HCT116 (cell line): Measurements from ENCODE around the gene SRSF3. TPM values are rescaled to one million over a fixed set of nuclear protein-coding genes. Genes with fewer than 3 reads are reported as not detected.

Experiments used
- ATAC-seq: fragments of 200-7000 bp; cut with Tn5 transposase; 2 replicates; pipeline ENCODE4 v1.9.1; 2020; ENCODE audit warnings: mild to moderate bottlenecking, moderate library complexity
- BruUV-seq: library from RNA; stranded (reverse); fragments of 400-500 nt; replicated peaks from 2 replicates; lab custom pipeline; 2021; lab: Mats Ljungman, UMichigan
- CTCF ChIA-PET: fragments of 300-600 bp; sonication (Branson Sonifier 250); formaldehyde crosslinking; loops from one replicate; lab custom pipeline; 2021; ENCODE audit warnings: antibody characterized with exemption; lab: Charles Lee
- POLR2A ChIA-PET: fragments of 300-600, 350-600 bp; sonication (Branson Sonifier 250); formaldehyde crosslinking; loops from one replicate; lab custom pipeline; 2021; ENCODE audit warnings: antibody characterized with exemption; lab: Charles Lee
- RAD21 ChIA-PET, 2 experiments: fragments of 300-600 bp; sonication (Branson Sonifier 250); formaldehyde crosslinking; loops; one replicate each; lab custom pipeline; 2023; ENCODE audit warnings: low total read pairs in 2 of 2; ENCODE audit not compliant: uncharacterized antibody in 2 of 2, unreplicated experiment in 2 of 2, low non-redundant PET in 1 of 2; lab: Charles Lee
- DNase-seq: peaks from one replicate; pipeline ENCODE4 v3.0.0-alpha.2; 2010; ENCODE audit warnings: low read depth, low spot score
- H2AFZ ChIP-seq: fragments of 200-600 bp; shearing (Covaris generic), sonication (generic); 2 replicates; pipeline ENCODE4 v1.6.1; 2017; ENCODE audit warnings: low read depth, mixed run types, mixed read lengths, antibody characterized with exemption, low read length; ENCODE audit not compliant: poor library complexity, severe bottlenecking
- H3K27ac ChIP-seq: 2 replicates; pipeline ENCODE4 v1.5.1; 2012; ENCODE audit warnings: low read depth, low read length
- H3K27me3 ChIP-seq: fragments of 200-600 bp; sonication (generic); 2 replicates; pipeline ENCODE4 v1.6.1; 2016; ENCODE audit warnings: mixed run types, low read length, mixed read lengths; ENCODE audit not compliant: insufficient read depth
- H3K36me3 ChIP-seq, 2 experiments: fragments of 200-500 bp in 1 of 2; fragments of 200-600 bp in 1 of 2; sonication (Bioruptor generic) in 1 of 2; sonication (generic) in 1 of 2; 2 replicates each; pipeline versions ENCODE4 v1.5.1 to v1.6.1; 2014 to 2016; ENCODE audit warnings: low read length in 2 of 2, inconsistent platforms in 1 of 2, mixed read lengths in 1 of 2, mixed run types in 1 of 2; ENCODE audit not compliant: insufficient read depth in 2 of 2, control insufficient read depth in 1 of 2
- H3K4me1 ChIP-seq, 2 experiments: fragments of 200-600 bp in 1 of 2; sonication (generic) in 1 of 2; 2 replicates each; pipeline versions ENCODE4 v1.5.1 to v1.6.1; 2012 to 2017; ENCODE audit warnings: low read length in 2 of 2, inconsistent platforms in 1 of 2, mild to moderate bottlenecking in 1 of 2, mixed read lengths in 1 of 2, mixed run types in 1 of 2, moderate library complexity in 1 of 2; ENCODE audit not compliant: insufficient read depth in 2 of 2, control insufficient read depth in 1 of 2
- H3K4me2 ChIP-seq: fragments of 200-600 bp; sonication (generic); 2 replicates; pipeline ENCODE4 v1.6.1; 2017; ENCODE audit warnings: mixed run types, low read length, mixed read lengths
- H3K4me3 ChIP-seq, 2 experiments: fragments of 200-600 bp in 1 of 2; sonication (generic) in 1 of 2; replicated peaks in 1 of 2; 2 replicates each; pipeline ENCODE4 v1.5.1; 2011 to 2016; ENCODE audit warnings: low read length in 2 of 2, control low read depth in 1 of 2, low read depth in 1 of 2, mild to moderate bottlenecking in 1 of 2, mixed read lengths in 1 of 2, mixed run types in 1 of 2
- H3K79me2 ChIP-seq: fragments of 200-600 bp; sonication (generic); 2 replicates; pipeline ENCODE4 v1.6.1; 2017; ENCODE audit warnings: mild to moderate bottlenecking, mixed run types, low read length, moderate library complexity, mixed read lengths; ENCODE audit not compliant: insufficient read depth
- H3K9ac ChIP-seq: fragments of 200-600 bp; sonication (generic); 2 replicates; pipeline ENCODE4 v1.6.1; 2016; ENCODE audit warnings: low read length, mixed read lengths
- H3K9me2 ChIP-seq: fragments of 200-600 bp; sonication (generic), shearing (Covaris generic); 2 replicates; pipeline ENCODE4 v1.6.1; 2017; ENCODE audit warnings: mixed run types, mild to moderate bottlenecking, moderate library complexity; ENCODE audit not compliant: insufficient read depth
- H3K9me3 ChIP-seq, 2 experiments: fragments of 200-500 bp in 1 of 2; fragments of 200-600 bp in 1 of 2; sonication (Bioruptor generic) in 1 of 2; sonication (generic) in 1 of 2; 2 replicates each; pipeline ENCODE4 v1.6.1; 2014 to 2017; ENCODE audit warnings: low read length in 2 of 2, mixed read lengths in 2 of 2, inconsistent platforms in 1 of 2, low read depth in 1 of 2, mild to moderate bottlenecking in 1 of 2, mixed run types in 1 of 2, moderate library complexity in 1 of 2; ENCODE audit not compliant: control insufficient read depth in 1 of 2, insufficient read depth in 1 of 2
- H4K20me1 ChIP-seq: fragments of 200-600 bp; sonication (generic), shearing (Covaris generic); 2 replicates; pipeline ENCODE4 v1.6.1; 2017; ENCODE audit warnings: mixed run types, mild to moderate bottlenecking, moderate library complexity; ENCODE audit not compliant: insufficient read depth
- CBX3 ChIP-seq: IDR thresholded peaks from 2 replicates; pipeline ENCODE4 v1.6.1; 2012; ENCODE audit warnings: low read depth
- EGR1 ChIP-seq: IDR thresholded peaks from 2 replicates; pipeline ENCODE4 v1.6.1; 2012; ENCODE audit warnings: low read depth
- EZH2 ChIP-seq: fragments of 200-600 bp; sonication (generic); IDR thresholded peaks from 2 replicates; pipeline ENCODE4 v1.6.1; 2017; ENCODE audit warnings: antibody characterized with exemption, mixed run types
- EZH2phosphoT487 ChIP-seq: fragments of 200-600 bp; IDR thresholded peaks from 2 replicates; pipeline ENCODE4 v1.6.1; 2018; ENCODE audit warnings: antibody characterized with exemption, borderline replicate concordance
- JUND ChIP-seq: IDR thresholded peaks from 2 replicates; pipeline ENCODE4 v1.6.1; 2012
- POLR2A ChIP-seq: IDR thresholded peaks from 2 replicates; pipeline ENCODE4 v1.7.0; 2011; ENCODE audit warnings: borderline replicate concordance; ENCODE audit not compliant: insufficient read depth, insufficient read length; ENCODE audit errors: extremely low read depth
- POLR2AphosphoS5 ChIP-seq: IDR thresholded peaks from 2 replicates; pipeline ENCODE4 v1.6.1; 2011; ENCODE audit warnings: mild to moderate bottlenecking, low read depth, low read length, moderate library complexity
- RAD21 ChIP-seq: IDR thresholded peaks from 2 replicates; pipeline ENCODE4 v1.6.1; 2012; ENCODE audit warnings: low read depth, mild to moderate bottlenecking
- SP1 ChIP-seq: IDR thresholded peaks from 2 replicates; pipeline ENCODE4 v1.6.1; 2012; ENCODE audit warnings: low read depth
- ZFX ChIP-seq: fragments of 450-650 bp; IDR thresholded peaks from 2 replicates; pipeline ENCODE4 v1.6.1; 2017
- ZNF274 ChIP-seq: fragments of 200-500 bp; sonication (Bioruptor generic); IDR thresholded peaks from 2 replicates; pipeline ENCODE4 v1.6.1; 2014; ENCODE audit warnings: mild to moderate bottlenecking, low read depth, low read length, inconsistent platforms
- intact Hi-C: fragments of 100-400 bp; cut with micrococcal nuclease; formaldehyde crosslinking; loops from 2 replicates; pipeline ENCODE4 v1.10.0; 2022
- total RNA-seq: library from RNA; stranded (reverse); gene quantifications from one replicate; pipeline ENCODE4 v1.2.1, GENCODE V29; 2021; ENCODE audit not compliant: unreplicated experiment
- TF ChIP-seq, protein P1 (sequence below), 3 experiments: fragments of 200-600 bp in 1 of 3; sonication (generic) in 1 of 3; IDR thresholded peaks in 2 of 3; conservative IDR thresholded peaks in 1 of 3; 2 replicates each; pipeline ENCODE4 v1.5.1; 2012 to 2017; ENCODE audit warnings: low read depth in 2 of 3, low read length in 2 of 3, antibody characterized with exemption in 1 of 3, borderline replicate concordance in 1 of 3, control low read depth in 1 of 3, mild to moderate bottlenecking in 1 of 3, mixed read lengths in 1 of 3, mixed run types in 1 of 3, moderate library complexity in 1 of 3; ENCODE audit not compliant: insufficient read depth in 1 of 3
- TF ChIP-seq, protein P2 (sequence below): IDR thresholded peaks from 2 replicates; pipeline ENCODE4 v1.6.1; 2012
- TF ChIP-seq, protein P3 (sequence below): IDR thresholded peaks from 2 replicates; pipeline ENCODE4 v1.6.1; 2012; ENCODE audit warnings: low read depth
- TF ChIP-seq, protein P4 (sequence below): IDR thresholded peaks from 2 replicates; pipeline ENCODE4 v1.6.1; 2012
- TF ChIP-seq, protein P5 (sequence below): IDR thresholded peaks from 2 replicates; pipeline ENCODE4 v1.6.1; 2011; ENCODE audit warnings: mild to moderate bottlenecking, low read length, moderate library complexity; ENCODE audit not compliant: insufficient replicate concordance; ENCODE audit errors: extremely low read depth

The SRSF3 gene
- total RNA-seq, 1 experiment from 2014 or later, result 362 TPM

DNA sequence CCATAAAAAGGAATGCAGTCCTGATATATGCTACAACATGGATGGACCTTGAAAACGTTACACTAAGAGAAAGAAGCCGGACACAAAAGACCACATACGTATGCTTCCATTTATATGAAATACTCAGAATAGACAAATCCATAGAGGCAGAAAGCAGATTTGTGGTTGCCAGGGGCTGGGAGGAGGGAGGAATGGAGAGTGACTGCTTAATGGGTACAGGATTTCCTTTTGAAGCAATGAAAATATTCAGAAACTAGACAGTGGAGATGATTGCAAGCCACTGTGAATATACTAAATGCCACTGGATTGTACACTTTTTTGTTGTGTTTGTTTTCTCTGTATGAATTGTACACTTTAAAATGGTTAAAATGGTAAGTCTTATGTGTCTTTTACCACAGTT is 54.9 kb downstream of the SRSF3 start:
- Histone ChIP-seq H3K4me3 (no peak overlapping the region), H3K27ac (no peak overlapping the region), H3K9ac (no peak overlapping the region), H3K79me2 (no peaks in the 10 kb centered on the region), H3K9me3 (no peaks in the 10 kb centered on the region), H3K27me3 (no peaks in the 10 kb centered on the region), H2AFZ (peak overlapping the region; percentile 6), H4K20me1 (no peaks in the 10 kb centered on the region), H3K4me2 (no peak overlapping the region), H3K36me3 (no peaks in the 10 kb centered on the region), H3K9me2 (no peaks in the 10 kb centered on the region), H3K4me1 (peaks cover 20 to 32% of the 10 kb centered on the region in 2 experiments; a peak in 3 of 4 replicates)
- no peak for DNase-seq
- ChIA-PET RAD21 (no interaction called here), POLR2A (interaction anchor here (0.9 to 1.2 kb wide), 2 partner anchors 14 to 18 kb away, joined by 3 read pairs; no protein-coding TSS in a partner anchor), CTCF (interaction anchor here (0.6 kb wide), 1 partner anchor 8 kb away, joined by 4 read pairs; no protein-coding TSS in a partner anchor)
- intact Hi-C loops, result no loop called here
- TF ChIP-seq JUND (no peak), POLR2A (no peak), POLR2AphosphoS5 (no peak), EZH2 (no peak), CBX3 (no peak), EGR1 (no peak), EZH2phosphoT487 (no peak), ZNF274 (no peak), SP1 (no peak), RAD21 (no peak), ZFX (no peak)
- TF ChIP-seq, protein P1, sequence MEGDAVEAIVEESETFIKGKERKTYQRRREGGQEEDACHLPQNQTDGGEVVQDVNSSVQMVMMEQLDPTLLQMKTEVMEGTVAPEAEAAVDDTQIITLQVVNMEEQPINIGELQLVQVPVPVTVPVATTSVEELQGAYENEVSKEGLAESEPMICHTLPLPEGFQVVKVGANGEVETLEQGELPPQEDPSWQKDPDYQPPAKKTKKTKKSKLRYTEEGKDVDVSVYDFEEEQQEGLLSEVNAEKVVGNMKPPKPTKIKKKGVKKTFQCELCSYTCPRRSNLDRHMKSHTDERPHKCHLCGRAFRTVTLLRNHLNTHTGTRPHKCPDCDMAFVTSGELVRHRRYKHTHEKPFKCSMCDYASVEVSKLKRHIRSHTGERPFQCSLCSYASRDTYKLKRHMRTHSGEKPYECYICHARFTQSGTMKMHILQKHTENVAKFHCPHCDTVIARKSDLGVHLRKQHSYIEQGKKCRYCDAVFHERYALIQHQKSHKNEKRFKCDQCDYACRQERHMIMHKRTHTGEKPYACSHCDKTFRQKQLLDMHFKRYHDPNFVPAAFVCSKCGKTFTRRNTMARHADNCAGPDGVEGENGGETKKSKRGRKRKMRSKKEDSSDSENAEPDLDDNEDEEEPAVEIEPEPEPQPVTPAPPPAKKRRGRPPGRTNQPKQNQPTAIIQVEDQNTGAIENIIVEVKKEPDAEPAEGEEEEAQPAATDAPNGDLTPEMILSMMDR (IDR thresholded peaks at IDR 0.05 in 2 of 3, conservative IDR thresholded peaks at IDR 0.05 in 1 of 3; ENCODE audit: borderline replicate concordance in 1 of 3, insufficient read depth in 1 of 3, low read depth in 2 of 3, low read length in 2 of 3), result no peak
- TF ChIP-seq, protein P2, sequence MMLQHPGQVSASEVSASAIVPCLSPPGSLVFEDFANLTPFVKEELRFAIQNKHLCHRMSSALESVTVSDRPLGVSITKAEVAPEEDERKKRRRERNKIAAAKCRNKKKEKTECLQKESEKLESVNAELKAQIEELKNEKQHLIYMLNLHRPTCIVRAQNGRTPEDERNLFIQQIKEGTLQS, result no peak
- TF ChIP-seq, protein P3, sequence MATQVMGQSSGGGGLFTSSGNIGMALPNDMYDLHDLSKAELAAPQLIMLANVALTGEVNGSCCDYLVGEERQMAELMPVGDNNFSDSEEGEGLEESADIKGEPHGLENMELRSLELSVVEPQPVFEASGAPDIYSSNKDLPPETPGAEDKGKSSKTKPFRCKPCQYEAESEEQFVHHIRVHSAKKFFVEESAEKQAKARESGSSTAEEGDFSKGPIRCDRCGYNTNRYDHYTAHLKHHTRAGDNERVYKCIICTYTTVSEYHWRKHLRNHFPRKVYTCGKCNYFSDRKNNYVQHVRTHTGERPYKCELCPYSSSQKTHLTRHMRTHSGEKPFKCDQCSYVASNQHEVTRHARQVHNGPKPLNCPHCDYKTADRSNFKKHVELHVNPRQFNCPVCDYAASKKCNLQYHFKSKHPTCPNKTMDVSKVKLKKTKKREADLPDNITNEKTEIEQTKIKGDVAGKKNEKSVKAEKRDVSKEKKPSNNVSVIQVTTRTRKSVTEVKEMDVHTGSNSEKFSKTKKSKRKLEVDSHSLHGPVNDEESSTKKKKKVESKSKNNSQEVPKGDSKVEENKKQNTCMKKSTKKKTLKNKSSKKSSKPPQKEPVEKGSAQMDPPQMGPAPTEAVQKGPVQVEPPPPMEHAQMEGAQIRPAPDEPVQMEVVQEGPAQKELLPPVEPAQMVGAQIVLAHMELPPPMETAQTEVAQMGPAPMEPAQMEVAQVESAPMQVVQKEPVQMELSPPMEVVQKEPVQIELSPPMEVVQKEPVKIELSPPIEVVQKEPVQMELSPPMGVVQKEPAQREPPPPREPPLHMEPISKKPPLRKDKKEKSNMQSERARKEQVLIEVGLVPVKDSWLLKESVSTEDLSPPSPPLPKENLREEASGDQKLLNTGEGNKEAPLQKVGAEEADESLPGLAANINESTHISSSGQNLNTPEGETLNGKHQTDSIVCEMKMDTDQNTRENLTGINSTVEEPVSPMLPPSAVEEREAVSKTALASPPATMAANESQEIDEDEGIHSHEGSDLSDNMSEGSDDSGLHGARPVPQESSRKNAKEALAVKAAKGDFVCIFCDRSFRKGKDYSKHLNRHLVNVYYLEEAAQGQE, result no peak
- TF ChIP-seq, protein P4, sequence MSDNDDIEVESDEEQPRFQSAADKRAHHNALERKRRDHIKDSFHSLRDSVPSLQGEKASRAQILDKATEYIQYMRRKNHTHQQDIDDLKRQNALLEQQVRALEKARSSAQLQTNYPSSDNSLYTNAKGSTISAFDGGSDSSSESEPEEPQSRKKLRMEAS, result no peak
- TF ChIP-seq, protein P5, sequence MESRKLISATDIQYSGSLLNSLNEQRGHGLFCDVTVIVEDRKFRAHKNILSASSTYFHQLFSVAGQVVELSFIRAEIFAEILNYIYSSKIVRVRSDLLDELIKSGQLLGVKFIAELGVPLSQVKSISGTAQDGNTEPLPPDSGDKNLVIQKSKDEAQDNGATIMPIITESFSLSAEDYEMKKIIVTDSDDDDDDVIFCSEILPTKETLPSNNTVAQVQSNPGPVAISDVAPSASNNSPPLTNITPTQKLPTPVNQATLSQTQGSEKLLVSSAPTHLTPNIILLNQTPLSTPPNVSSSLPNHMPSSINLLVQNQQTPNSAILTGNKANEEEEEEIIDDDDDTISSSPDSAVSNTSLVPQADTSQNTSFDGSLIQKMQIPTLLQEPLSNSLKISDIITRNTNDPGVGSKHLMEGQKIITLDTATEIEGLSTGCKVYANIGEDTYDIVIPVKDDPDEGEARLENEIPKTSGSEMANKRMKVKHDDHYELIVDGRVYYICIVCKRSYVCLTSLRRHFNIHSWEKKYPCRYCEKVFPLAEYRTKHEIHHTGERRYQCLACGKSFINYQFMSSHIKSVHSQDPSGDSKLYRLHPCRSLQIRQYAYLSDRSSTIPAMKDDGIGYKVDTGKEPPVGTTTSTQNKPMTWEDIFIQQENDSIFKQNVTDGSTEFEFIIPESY, result no peak
- ATAC-seq, result no peak
- no TSS peak for BruUV-seq
